Measurements from ENCODE around the gene NRG3.

Gene NRG3

GRCh38 chr10:82685087-82685486, 810.1 kb downstream of the NRG3 start:
- H3K4me3 ChIP-seq (ENCODE audit: low read length in 2 of 2) = no peak overlapping the region
- H3K9ac ChIP-seq (ENCODE audit: low read depth in 1 of 2, low read length in 2 of 2) = no peak overlapping the region

DNA sequence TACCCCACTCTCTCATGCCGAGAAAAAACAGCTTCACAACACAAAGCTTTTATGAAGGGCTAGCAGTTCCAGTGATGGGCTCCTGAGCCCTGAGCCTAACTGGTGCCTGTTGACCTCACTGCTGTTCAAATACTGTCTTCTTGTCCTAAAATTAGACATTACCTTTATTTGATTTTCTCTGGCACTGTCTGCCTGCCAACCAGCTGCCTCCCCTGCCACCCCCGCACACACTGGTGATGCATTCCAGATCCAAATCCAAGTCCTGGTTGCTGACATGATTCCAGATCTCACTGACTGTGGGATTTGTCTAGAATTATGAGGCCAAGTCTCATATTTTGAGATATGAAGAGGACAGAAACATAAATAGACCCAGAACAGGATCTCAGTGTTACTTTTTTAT, 816.2 kb downstream of the NRG3 start:
- no peaks in the 10 kb centered on the region for H3K27me3 ChIP-seq (ENCODE audit: control insufficient read depth in 2 of 2, insufficient read depth in 2 of 2, low read length in 2 of 2)
- no peak overlapping the region for H3K9ac ChIP-seq (ENCODE audit: low read depth in 1 of 2, low read length in 2 of 2)
- peaks cover 0 to 4% of the 10 kb centered on the region in 2 donors for H3K9me3 ChIP-seq (ENCODE audit: control insufficient read depth in 2 of 2, low read length in 2 of 2)
- H3K36me3 ChIP-seq (ENCODE audit: control insufficient read depth in 2 of 2, insufficient read depth in 2 of 2, low read length in 2 of 2) = no peaks in the 10 kb centered on the region
- H3K27ac ChIP-seq (ENCODE audit: low read depth in 2 of 2, low read length in 2 of 2) = no peak overlapping the region
- H3K4me3 ChIP-seq (ENCODE audit: low read length in 2 of 2) = no peak overlapping the region
- H3K4me1 ChIP-seq (ENCODE audit: control insufficient read depth in 2 of 2, insufficient read depth in 2 of 2, low read length in 2 of 2) = no peaks in the 10 kb centered on the region

More at GRCh38 chr10:82685087-82685486, 810.1 kb downstream of the NRG3 start:
- Histone ChIP-seq H3K36me3 (ENCODE audit: control insufficient read depth in 2 of 2, insufficient read depth in 2 of 2, low read length in 2 of 2) (no peaks in the 10 kb centered on the region), H3K9me3 (ENCODE audit: control insufficient read depth in 2 of 2, low read length in 2 of 2) (no peaks in the 10 kb centered on the region), H3K27me3 (ENCODE audit: control insufficient read depth in 2 of 2, insufficient read depth in 2 of 2, low read length in 2 of 2) (no peaks in the 10 kb centered on the region), H3K4me1 (ENCODE audit: control insufficient read depth in 2 of 2, insufficient read depth in 2 of 2, low read length in 2 of 2) (no peaks in the 10 kb centered on the region), H3K27ac (ENCODE audit: low read depth in 2 of 2, low read length in 2 of 2) (no peak overlapping the region)

GRCh38 chr10:82692458-82692857, 817.5 kb downstream of the NRG3 start:
- Histone ChIP-seq H3K9me3 (ENCODE audit: control insufficient read depth in 2 of 2, low read length in 2 of 2) (peaks cover 0 to 4% of the 10 kb centered on the region in 2 donors), H3K9ac (ENCODE audit: low read depth in 1 of 2, low read length in 2 of 2) (no peak overlapping the region), H3K27ac (ENCODE audit: low read depth in 2 of 2, low read length in 2 of 2) (no peak overlapping the region), H3K27me3 (ENCODE audit: control insufficient read depth in 2 of 2, insufficient read depth in 2 of 2, low read length in 2 of 2) (no peaks in the 10 kb centered on the region), H3K4me3 (ENCODE audit: low read length in 2 of 2) (no peak overlapping the region), H3K36me3 (ENCODE audit: control insufficient read depth in 2 of 2, insufficient read depth in 2 of 2, low read length in 2 of 2) (no peaks in the 10 kb centered on the region), H3K4me1 (ENCODE audit: control insufficient read depth in 2 of 2, insufficient read depth in 2 of 2, low read length in 2 of 2) (no peaks in the 10 kb centered on the region)

DNA sequence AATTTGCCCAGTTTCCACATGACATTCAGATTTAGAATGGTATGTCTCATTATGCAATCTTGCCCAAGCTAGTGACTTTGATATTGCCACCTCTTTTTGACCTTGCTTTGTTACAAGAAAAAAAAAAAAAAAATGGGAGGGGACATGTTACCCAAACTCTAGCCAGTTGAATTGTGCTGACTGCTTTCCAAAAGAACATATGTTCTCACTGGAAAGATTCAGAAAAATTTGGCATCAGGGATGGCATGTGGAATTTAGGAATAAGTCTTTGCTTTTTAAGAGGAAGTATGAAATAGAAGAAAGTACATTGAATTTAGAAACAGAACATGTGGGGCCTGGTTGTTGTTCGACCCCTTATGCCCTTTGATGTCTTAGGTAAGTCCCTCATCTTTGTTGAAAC, 846.8 kb downstream of the NRG3 start:
- Histone ChIP-seq H3K9me3 (ENCODE audit: control insufficient read depth in 2 of 2, low read length in 2 of 2) (peaks cover 0 to 3% of the 10 kb centered on the region in 2 donors), H3K4me1 (ENCODE audit: control insufficient read depth in 2 of 2, insufficient read depth in 2 of 2, low read length in 2 of 2) (no peaks in the 10 kb centered on the region), H3K36me3 (ENCODE audit: control insufficient read depth in 2 of 2, insufficient read depth in 2 of 2, low read length in 2 of 2) (no peaks in the 10 kb centered on the region), H3K27me3 (ENCODE audit: control insufficient read depth in 2 of 2, insufficient read depth in 2 of 2, low read length in 2 of 2) (no peaks in the 10 kb centered on the region), H3K9ac (ENCODE audit: low read depth in 1 of 2, low read length in 2 of 2) (no peak overlapping the region), H3K4me3 (ENCODE audit: low read length in 2 of 2) (no peak overlapping the region), H3K27ac (ENCODE audit: low read depth in 2 of 2, low read length in 2 of 2) (no peak overlapping the region)

DNA sequence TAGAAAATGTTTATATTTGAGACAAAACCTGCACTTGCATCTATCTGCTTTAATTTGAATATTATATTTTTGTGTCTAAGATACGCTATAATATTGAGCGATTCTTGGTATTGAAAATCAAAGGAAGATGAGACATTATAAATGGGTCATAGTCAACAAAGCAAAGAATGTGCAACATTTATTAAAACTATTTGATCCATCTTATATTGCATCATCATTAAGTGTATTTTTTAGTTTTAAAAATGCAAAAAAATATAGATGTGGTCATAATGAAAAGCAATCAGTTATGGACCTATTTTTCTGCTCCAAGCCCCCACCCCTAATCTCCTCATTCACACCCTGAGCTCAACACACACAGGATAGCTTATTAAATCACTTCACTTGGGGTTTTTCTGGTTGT, 847.3 kb downstream of the NRG3 start:
- Histone ChIP-seq H3K9ac (ENCODE audit: low read depth in 1 of 2, low read length in 2 of 2) (no peak overlapping the region), H3K27me3 (ENCODE audit: control insufficient read depth in 2 of 2, insufficient read depth in 2 of 2, low read length in 2 of 2) (no peaks in the 10 kb centered on the region), H3K27ac (ENCODE audit: low read depth in 2 of 2, low read length in 2 of 2) (no peak overlapping the region), H3K36me3 (ENCODE audit: control insufficient read depth in 2 of 2, insufficient read depth in 2 of 2, low read length in 2 of 2) (no peaks in the 10 kb centered on the region), H3K4me1 (ENCODE audit: control insufficient read depth in 2 of 2, insufficient read depth in 2 of 2, low read length in 2 of 2) (no peaks in the 10 kb centered on the region), H3K9me3 (ENCODE audit: control insufficient read depth in 2 of 2, low read length in 2 of 2) (peaks cover 0 to 3% of the 10 kb centered on the region in 2 donors), H3K4me3 (ENCODE audit: low read length in 2 of 2) (no peak overlapping the region)

- Histone ChIP-seq H3K27ac (ENCODE audit: low read depth in 2 of 2, low read length in 2 of 2) (no peak overlapping the region), H3K9ac (ENCODE audit: low read depth in 1 of 2, low read length in 2 of 2) (no peak overlapping the region), H3K4me3 (ENCODE audit: low read length in 2 of 2) (no peak overlapping the region), H3K9me3 (ENCODE audit: control insufficient read depth in 2 of 2, low read length in 2 of 2) (no peaks in the 10 kb centered on the region), H3K36me3 (ENCODE audit: control insufficient read depth in 2 of 2, insufficient read depth in 2 of 2, low read length in 2 of 2) (no peaks in the 10 kb centered on the region), H3K27me3 (ENCODE audit: control insufficient read depth in 2 of 2, insufficient read depth in 2 of 2, low read length in 2 of 2) (no peaks in the 10 kb centered on the region), H3K4me1 (ENCODE audit: control insufficient read depth in 2 of 2, insufficient read depth in 2 of 2, low read length in 2 of 2) (no peaks in the 10 kb centered on the region)
These were observed 861.3 kb downstream of the NRG3 start for GRCh38 chr10:82736305-82736704.

- Histone ChIP-seq H3K9me3 (ENCODE audit: control insufficient read depth in 2 of 2, low read length in 2 of 2) (no peaks in the 10 kb centered on the region), H3K36me3 (ENCODE audit: control insufficient read depth in 2 of 2, insufficient read depth in 2 of 2, low read length in 2 of 2) (no peaks in the 10 kb centered on the region), H3K27ac (ENCODE audit: low read depth in 2 of 2, low read length in 2 of 2) (no peak overlapping the region), H3K27me3 (ENCODE audit: control insufficient read depth in 2 of 2, insufficient read depth in 2 of 2, low read length in 2 of 2) (no peaks in the 10 kb centered on the region), H3K4me1 (ENCODE audit: control insufficient read depth in 2 of 2, insufficient read depth in 2 of 2, low read length in 2 of 2) (no peaks in the 10 kb centered on the region), H3K4me3 (ENCODE audit: low read length in 2 of 2) (no peak overlapping the region), H3K9ac (ENCODE audit: low read depth in 1 of 2, low read length in 2 of 2) (no peak overlapping the region)
These were observed 862.6 kb downstream of the NRG3 start for GRCh38 chr10:82737549-82737948.

DNA sequence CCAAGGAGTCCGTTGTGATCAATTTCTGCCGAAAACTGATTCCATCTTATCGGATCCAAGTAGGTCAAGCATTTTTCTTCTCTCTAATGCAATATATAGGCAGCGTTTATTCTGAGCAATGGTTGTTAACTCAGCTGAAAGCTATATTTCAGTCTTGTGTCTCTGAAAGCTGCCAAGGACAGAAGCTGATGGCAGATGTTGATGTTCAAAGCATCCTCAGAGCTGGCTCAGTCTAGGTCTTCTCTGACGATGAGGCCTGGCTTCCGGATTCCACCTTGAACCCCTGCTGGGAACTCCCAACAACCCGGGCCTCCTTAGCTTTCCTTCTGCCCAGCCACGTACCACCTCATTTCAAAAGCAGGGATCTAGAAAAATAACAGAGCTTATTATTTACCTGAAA, 863.6 kb downstream of the NRG3 start:
- no peaks in the 10 kb centered on the region for H3K4me1 ChIP-seq (ENCODE audit: control insufficient read depth in 2 of 2, insufficient read depth in 2 of 2, low read length in 2 of 2)
- no peaks in the 10 kb centered on the region for H3K27me3 ChIP-seq (ENCODE audit: control insufficient read depth in 2 of 2, insufficient read depth in 2 of 2, low read length in 2 of 2)
- no peak overlapping the region for H3K27ac ChIP-seq (ENCODE audit: low read depth in 2 of 2, low read length in 2 of 2)
- H3K4me3 ChIP-seq (ENCODE audit: low read length in 2 of 2) = no peak overlapping the region
- H3K9ac ChIP-seq (ENCODE audit: low read depth in 1 of 2, low read length in 2 of 2) = no peak overlapping the region
- H3K36me3 ChIP-seq (ENCODE audit: control insufficient read depth in 2 of 2, insufficient read depth in 2 of 2, low read length in 2 of 2) = no peaks in the 10 kb centered on the region
- H3K9me3 ChIP-seq (ENCODE audit: control insufficient read depth in 2 of 2, low read length in 2 of 2) = no peaks in the 10 kb centered on the region

- Histone ChIP-seq H3K9ac (ENCODE audit: low read depth in 1 of 2, low read length in 2 of 2) (no peak overlapping the region), H3K9me3 (ENCODE audit: control insufficient read depth in 2 of 2, low read length in 2 of 2) (no peaks in the 10 kb centered on the region), H3K4me3 (ENCODE audit: low read length in 2 of 2) (no peak overlapping the region), H3K4me1 (ENCODE audit: control insufficient read depth in 2 of 2, insufficient read depth in 2 of 2, low read length in 2 of 2) (no peaks in the 10 kb centered on the region), H3K27me3 (ENCODE audit: control insufficient read depth in 2 of 2, insufficient read depth in 2 of 2, low read length in 2 of 2) (no peaks in the 10 kb centered on the region), H3K27ac (ENCODE audit: low read depth in 2 of 2, low read length in 2 of 2) (no peak overlapping the region), H3K36me3 (ENCODE audit: control insufficient read depth in 2 of 2, insufficient read depth in 2 of 2, low read length in 2 of 2) (no peaks in the 10 kb centered on the region)
These were observed 867.5 kb downstream of the NRG3 start for GRCh38 chr10:82742478-82742877.

DNA sequence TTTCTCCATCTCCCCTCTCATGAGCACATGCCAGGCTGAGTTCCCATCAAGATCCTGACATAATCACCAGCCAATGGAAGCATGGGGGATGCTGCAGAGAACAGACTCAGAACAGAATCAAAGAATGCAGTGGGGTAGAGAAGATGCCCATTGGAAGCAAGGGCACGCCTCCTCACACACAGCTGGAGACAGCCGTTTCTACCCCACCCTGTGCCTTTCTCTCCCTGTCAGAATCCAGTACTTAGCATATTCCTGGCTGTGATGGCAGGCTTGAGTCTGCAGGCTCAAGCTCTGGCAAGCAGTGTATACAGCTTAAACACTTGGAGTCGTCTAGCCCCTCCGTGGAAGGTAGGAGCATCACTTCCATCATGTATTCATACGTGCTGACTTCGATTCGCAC, 867.9 kb downstream of the NRG3 start:
- Histone ChIP-seq H3K36me3 (ENCODE audit: control insufficient read depth in 2 of 2, insufficient read depth in 2 of 2, low read length in 2 of 2) (no peaks in the 10 kb centered on the region), H3K9me3 (ENCODE audit: control insufficient read depth in 2 of 2, low read length in 2 of 2) (no peaks in the 10 kb centered on the region), H3K4me3 (ENCODE audit: low read length in 2 of 2) (no peak overlapping the region), H3K9ac (ENCODE audit: low read depth in 1 of 2, low read length in 2 of 2) (no peak overlapping the region), H3K4me1 (ENCODE audit: control insufficient read depth in 2 of 2, insufficient read depth in 2 of 2, low read length in 2 of 2) (no peaks in the 10 kb centered on the region), H3K27me3 (ENCODE audit: control insufficient read depth in 2 of 2, insufficient read depth in 2 of 2, low read length in 2 of 2) (no peaks in the 10 kb centered on the region), H3K27ac (ENCODE audit: low read depth in 2 of 2, low read length in 2 of 2) (no peak overlapping the region)

DNA sequence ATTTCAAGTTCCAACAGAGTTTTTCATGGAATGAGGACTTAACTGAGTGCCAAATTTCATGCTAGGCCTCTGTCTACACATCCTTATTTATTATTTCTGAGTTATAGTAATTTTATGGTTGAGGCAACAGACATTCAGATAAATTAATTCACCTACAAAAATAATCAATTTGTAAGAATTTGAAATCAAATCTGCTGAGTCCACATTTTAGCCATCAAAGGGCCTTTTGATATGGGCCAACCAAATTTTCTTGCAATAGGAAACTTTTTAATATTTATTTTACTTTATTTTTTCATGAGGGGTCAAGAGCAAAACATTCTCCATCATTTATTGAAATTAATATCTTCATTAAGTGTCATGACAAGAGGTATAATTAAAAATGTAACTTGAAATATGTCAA, 875.5 kb downstream of the NRG3 start:
- Histone ChIP-seq H3K9ac (ENCODE audit: low read depth in 1 of 2, low read length in 2 of 2) (no peak overlapping the region), H3K4me3 (ENCODE audit: low read length in 2 of 2) (no peak overlapping the region)

More for the DNA sequence above, 875.5 kb downstream of the NRG3 start:
- H3K4me1 ChIP-seq (ENCODE audit: control insufficient read depth in 2 of 2, insufficient read depth in 2 of 2, low read length in 2 of 2) = no peaks in the 10 kb centered on the region
- H3K27me3 ChIP-seq (ENCODE audit: control insufficient read depth in 2 of 2, insufficient read depth in 2 of 2, low read length in 2 of 2) = no peaks in the 10 kb centered on the region
- H3K27ac ChIP-seq (ENCODE audit: low read depth in 2 of 2, low read length in 2 of 2) = no peak overlapping the region
- no peaks in the 10 kb centered on the region for H3K9me3 ChIP-seq (ENCODE audit: control insufficient read depth in 2 of 2, low read length in 2 of 2)
- H3K36me3 ChIP-seq (ENCODE audit: control insufficient read depth in 2 of 2, insufficient read depth in 2 of 2, low read length in 2 of 2) = no peaks in the 10 kb centered on the region
